Prostate gland (tissue), 2 donors: ENCODE results near the gene DNAJB12.
"Not testable (repeated sequence)": the region's sequence is repeated elsewhere in the genome, so short reads cannot be mapped to it uniquely, and the experiment has no call there.

ENCODE experiments used
- CTCF ChIP-seq, 4 experiments: fragments of 200-600 bp in 2 of 4; fragments of 450-650 bp in 2 of 4; sonication (generic) in 2 of 4; IDR thresholded peaks; 1 replicate in 3 of 4; 2 replicates in 1 of 4; pipeline ENCODE4 v1.5.1; 2016 to 2019; ENCODE audit warnings: antibody characterized with exemption in 4 of 4, mild to moderate bottlenecking in 2 of 4, moderate library complexity in 2 of 4
- POLR2AphosphoS5 ChIP-seq: sonication (generic); formaldehyde crosslinking; IDR thresholded peaks from one replicate; pipeline ENCODE4 v1.6.1; 2017; ENCODE audit warnings: antibody characterized with exemption

GRCh38 chr10:72296829-72297280 lies 57.9 kb downstream of the DNAJB12 start:
- TF ChIP-seq CTCF (IDR thresholded peaks at IDR 0.05); POLR2AphosphoS5: not testable (repeated sequence)
